Measurements from ENCODE around the gene FAAP20.

DNA sequence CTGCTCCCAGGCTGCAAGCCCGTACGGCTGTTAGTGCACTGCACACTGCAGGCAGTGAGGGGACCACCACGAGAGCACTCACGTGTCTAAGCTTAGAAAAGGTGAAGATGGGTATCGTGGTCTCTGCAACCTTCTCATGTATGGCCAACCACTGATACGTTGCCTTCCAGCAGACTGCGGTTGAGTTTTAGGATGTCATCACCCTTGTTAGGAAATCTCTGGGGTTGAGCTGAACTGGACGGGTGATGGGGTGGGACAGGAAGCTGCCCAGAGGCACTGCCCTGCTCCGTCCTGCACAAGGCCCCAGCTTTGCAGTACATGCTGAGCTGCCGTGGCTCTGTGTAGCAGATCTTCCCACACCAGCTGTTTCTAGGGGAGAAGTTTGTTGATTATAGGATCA lies 43.3 kb downstream of the FAAP20 start:
- TF ChIP-seq, protein P1, sequence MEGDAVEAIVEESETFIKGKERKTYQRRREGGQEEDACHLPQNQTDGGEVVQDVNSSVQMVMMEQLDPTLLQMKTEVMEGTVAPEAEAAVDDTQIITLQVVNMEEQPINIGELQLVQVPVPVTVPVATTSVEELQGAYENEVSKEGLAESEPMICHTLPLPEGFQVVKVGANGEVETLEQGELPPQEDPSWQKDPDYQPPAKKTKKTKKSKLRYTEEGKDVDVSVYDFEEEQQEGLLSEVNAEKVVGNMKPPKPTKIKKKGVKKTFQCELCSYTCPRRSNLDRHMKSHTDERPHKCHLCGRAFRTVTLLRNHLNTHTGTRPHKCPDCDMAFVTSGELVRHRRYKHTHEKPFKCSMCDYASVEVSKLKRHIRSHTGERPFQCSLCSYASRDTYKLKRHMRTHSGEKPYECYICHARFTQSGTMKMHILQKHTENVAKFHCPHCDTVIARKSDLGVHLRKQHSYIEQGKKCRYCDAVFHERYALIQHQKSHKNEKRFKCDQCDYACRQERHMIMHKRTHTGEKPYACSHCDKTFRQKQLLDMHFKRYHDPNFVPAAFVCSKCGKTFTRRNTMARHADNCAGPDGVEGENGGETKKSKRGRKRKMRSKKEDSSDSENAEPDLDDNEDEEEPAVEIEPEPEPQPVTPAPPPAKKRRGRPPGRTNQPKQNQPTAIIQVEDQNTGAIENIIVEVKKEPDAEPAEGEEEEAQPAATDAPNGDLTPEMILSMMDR (conservative IDR thresholded peaks at IDR 0.05), result no peak
- no peak for TF ChIP-seq EZH2 (IDR thresholded peaks at IDR 0.05; ENCODE audit: low read depth)

Data from PC-9 (cell line).